H7 (cell line): ENCODE measurements around the gene RABGAP1L. TPM values are rescaled to one million over a fixed set of nuclear protein-coding genes. Genes with fewer than 3 reads are reported as not detected.
A peak's percentile ranks its signal among the peaks of the same experiment; 100 is the strongest.
"Not testable (repeated sequence)": the region's sequence is repeated elsewhere in the genome, so short reads cannot be mapped to it uniquely, and the experiment has no call there.

Experiments
- DNase-seq: peaks from one replicate; pipeline ENCODE4 v3.0.0; 2012
- H3K27me3 ChIP-seq: 2 replicates; pipeline ENCODE4 v1.6.0; 2011; ENCODE audit warnings: mild to moderate bottlenecking, low read length; ENCODE audit not compliant: control insufficient read depth, insufficient read depth
- H3K36me3 ChIP-seq: replicated peaks from 2 replicates; pipeline ENCODE4 v1.5.1; 2011; ENCODE audit warnings: low read length; ENCODE audit not compliant: control insufficient read depth, insufficient read depth
- H3K4me3 ChIP-seq: 2 replicates; pipeline ENCODE4 v1.5.1; 2011; ENCODE audit warnings: low read depth, mild to moderate bottlenecking, control low read depth, low read length, moderate library complexity; ENCODE audit not compliant: insufficient read depth
- total RNA-seq: library from RNA; depleted of rRNA; stranded (reverse); fragments of >200 nt; shearing (Covaris generic); gene quantifications from 2 replicates; pipeline ENCODE4 v1.2.3, GENCODE V29; 2014; rRNA removed

Gene RABGAP1L
- 31.9 and 57.9 TPM in 2 replicates for total RNA-seq

DNA sequence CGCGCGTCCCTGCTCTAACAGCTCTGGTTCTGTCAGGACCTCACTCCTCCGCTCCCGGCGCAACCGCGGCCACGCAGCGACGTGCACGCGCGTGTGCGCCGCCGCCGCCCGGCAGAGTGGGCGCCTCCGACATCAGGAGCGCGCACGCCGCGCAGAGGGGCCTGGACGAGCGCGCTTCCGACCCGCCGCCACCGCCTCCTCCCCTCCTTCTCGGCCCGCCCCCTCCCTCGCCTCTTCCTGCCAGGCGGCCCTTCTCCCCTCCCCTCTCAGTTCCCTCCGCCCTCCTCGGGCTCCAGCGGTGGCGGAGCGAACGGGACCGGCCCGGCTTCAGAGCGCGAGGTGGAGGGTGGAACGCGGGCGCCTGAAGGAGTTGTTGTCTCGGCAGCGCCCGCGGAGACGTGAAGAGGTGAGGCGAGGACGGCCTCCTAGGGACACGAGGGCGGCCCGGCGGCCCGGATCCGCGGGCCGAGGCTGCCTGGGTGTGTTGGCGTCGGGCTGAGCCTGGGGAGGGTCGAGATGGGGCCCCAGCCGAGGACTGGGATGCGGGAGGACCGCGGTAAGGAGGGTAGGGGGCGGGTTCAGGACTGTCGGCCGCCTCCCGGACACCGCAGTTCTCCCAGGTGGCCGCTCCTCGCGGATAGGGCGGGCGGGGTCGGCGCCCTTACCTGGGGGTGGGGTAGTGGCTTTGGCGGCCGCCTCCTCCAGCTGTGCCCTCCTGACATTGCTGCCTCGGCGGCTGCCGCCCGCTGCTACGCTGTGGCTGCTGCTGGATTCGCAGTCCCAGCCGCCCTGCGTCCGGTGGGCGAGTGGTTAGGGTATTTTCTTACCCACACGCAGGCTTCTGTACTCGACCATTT, at the start of gene RABGAP1L:
TSS of gene RABGAP1L (plus strand) at position 269 of the 857 bp plus-strand sequence.
- Histone ChIP-seq H3K27me3 (peaks cover 2% of the 10 kb centered on the region; the same call in 1 of the 2 replicates), H3K36me3 (no peaks in the 10 kb centered on the region), H3K4me3 (peak within 1 kb of the TSS; percentile 88)
- peak; percentile 96 for DNase-seq

DNA sequence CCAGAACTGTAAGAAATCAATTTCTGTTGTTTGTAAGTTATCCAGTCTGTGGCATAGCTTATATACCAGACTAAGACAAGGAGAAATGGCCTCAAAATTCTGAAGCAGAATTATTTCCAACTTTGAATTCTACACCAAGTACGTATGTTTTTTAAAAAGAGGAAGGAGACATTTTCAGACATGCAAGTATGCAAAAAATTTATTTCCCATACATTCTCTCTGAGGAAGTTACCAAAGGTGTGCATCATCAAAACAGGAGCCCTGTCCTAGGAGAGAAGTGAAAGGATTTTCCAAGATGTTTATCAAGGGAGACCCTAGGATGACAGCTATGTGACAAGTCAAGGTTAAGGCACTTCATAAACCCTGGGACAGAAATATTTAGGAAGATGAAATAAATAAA, 49.3 kb upstream of the RABGAP1L start:
- Histone ChIP-seq H3K27me3 (no peaks in the 10 kb centered on the region), H3K4me3 (no peak overlapping the region), H3K36me3 (no peaks in the 10 kb centered on the region)
- no peak for DNase-seq

DNA sequence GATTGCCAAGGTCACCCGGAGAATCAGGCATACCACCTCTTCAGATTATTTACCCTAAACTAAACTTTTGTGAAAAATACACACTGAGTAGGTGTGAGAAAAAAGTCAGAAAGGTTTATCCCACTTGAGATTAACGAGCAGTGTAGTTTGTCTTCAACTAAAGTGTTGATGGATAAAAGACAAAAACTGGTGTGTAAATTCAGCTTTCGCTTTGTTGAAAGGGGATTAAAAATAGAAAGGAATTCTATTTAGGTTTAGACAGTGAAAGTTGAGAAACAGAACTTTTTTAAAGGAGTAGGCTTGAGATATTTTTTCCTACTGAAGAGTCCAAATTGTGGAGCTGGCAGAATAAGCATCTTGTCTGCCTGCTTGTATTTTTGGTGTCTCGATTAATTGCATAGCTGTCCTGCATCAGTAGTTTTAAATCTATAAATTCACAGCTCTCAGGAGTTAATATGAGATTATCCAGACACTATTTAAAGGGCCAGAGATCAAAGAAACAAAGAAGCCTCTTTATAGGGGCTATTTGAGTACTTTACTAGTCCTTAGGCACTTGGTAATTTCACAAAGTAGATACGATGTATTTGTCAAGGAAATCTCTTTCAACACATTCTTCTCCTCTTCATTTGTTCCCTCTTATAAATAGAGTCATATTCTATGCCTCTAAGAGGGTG, 46.7 kb upstream of the RABGAP1L start:
- Histone ChIP-seq H3K27me3 (no peaks in the 10 kb centered on the region), H3K36me3 (no peaks in the 10 kb centered on the region), H3K4me3 (no peak overlapping the region)
- no peak for DNase-seq

DNA sequence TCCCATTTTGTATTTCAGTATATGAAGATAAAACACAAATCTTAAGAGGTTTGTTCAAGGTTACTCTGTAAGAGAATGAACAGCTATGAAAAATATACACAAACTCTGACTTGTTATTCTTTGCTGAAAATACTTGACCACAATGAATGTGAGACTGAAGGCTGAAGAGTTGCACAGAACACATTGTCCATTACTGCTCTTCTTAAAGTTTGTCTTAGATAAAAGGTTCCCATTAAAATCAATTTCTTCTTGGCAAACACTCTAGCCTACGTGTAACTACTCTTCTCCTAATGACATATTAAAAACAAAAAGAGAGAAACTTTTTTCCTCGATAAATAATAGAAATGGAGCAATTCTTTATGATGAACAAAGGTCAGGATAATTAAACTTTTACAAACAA, 45.2 kb upstream of the RABGAP1L start:
- no peak for DNase-seq
- Histone ChIP-seq H3K27me3 (no peaks in the 10 kb centered on the region), H3K4me3 (no peak overlapping the region), H3K36me3 (no peaks in the 10 kb centered on the region)

DNA sequence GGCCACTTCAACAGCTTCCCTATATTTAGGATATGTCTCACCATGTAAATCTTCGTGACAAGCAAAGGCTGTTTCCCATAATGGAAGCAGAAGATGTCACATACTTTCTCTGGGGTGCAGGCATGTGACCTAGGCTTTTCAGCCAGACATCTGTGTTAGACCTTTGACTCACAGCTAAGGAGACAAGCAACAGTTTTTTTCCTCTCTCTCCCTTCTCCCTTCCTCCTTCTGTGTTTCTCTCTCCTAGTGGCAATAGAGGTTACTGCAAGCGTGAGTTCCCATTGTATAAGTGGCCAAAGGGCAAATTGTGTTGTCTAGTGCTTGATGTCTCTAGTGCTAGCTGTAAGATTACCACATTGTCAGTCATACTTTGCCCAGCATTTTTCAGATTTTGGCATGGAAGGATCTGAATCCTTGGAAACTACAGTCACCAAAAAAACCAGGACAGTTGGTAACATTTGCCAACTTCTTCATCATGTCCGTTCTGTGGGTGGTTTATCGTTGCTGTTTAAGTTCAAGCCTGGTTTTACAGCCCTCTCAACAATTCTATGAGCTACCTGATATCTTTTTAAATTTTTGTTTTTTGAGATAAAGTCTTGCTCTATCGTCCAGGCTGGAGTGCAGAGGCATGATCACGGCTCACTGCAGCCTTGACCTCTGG, 44.4 kb upstream of the RABGAP1L start:
- H3K27me3 ChIP-seq, result no peaks in the 10 kb centered on the region
- DNase-seq, result peak; percentile 29

DNA sequence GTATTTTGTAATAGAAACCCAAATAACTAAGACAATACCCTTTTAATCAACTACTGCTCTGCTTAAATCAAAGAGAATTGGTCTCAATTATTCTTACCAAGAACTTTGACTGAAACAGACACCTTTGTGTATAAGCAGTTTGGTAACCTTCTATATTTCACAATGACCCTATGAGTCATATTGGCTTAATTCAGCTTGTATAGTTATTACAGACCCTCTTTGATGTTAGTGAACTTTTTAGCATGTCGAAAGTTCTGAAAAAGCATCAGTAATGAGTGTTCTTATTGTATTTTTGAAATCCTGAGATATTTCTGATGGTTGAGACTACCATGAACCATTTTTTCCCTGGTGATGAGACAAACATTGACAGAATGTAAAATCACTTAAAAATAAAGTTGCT, 43.3 kb upstream of the RABGAP1L start:
- Histone ChIP-seq H3K4me3 (no peak overlapping the region), H3K27me3 (no peaks in the 10 kb centered on the region)
- DNase-seq, result no peak

More for the DNA sequence above, 44.4 kb upstream of the RABGAP1L start:
- no peak overlapping the region for H3K4me3 ChIP-seq
- no peaks in the 10 kb centered on the region for H3K36me3 ChIP-seq

DNA sequence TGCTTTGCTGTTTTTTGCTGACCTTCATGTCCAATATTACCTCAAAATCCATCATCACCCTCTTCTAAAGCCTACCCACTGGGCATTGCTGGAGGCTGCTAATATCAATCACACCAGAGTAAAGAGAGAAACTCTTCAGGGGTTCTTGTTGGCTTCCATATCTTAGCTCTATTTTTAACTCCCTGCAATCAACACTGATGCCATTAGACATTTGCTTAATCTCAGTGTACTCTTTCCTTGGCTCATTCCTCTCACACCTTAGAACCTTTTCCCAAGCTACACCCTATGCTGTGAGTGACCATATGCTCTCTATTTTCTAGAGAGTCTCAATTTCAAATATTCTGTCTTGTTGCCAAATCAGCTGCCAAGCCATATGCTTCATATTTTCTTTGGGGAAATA, 40.6 kb upstream of the RABGAP1L start:
- H3K27me3 ChIP-seq, result no peaks in the 10 kb centered on the region
- H3K36me3 ChIP-seq, result no peaks in the 10 kb centered on the region
- no peak overlapping the region for H3K4me3 ChIP-seq
- DNase-seq, result no peak

More for the DNA sequence above, 43.3 kb upstream of the RABGAP1L start:
- no peaks in the 10 kb centered on the region for H3K36me3 ChIP-seq

DNA sequence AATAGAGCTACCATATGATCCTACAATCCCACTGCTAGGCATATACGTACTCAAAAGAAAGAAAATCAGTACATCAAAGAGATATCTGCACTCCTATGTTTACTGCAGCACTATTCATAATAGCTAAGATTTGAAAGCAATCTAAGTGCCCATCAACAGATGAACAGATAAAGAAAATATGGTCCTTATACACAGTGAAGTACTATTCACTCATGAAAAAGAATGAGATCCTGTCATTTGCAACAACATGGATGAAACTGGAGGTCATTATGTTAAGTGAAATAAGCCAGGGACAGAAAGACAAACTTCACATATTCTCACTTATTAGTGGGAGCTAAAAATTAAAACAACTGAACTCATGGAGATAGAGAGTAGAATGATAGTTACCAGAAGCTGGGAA, 37.0 kb upstream of the RABGAP1L start:
- not testable (repeated sequence) for H3K36me3 ChIP-seq, H3K4me3 ChIP-seq, DNase-seq, H3K27me3 ChIP-seq

DNA sequence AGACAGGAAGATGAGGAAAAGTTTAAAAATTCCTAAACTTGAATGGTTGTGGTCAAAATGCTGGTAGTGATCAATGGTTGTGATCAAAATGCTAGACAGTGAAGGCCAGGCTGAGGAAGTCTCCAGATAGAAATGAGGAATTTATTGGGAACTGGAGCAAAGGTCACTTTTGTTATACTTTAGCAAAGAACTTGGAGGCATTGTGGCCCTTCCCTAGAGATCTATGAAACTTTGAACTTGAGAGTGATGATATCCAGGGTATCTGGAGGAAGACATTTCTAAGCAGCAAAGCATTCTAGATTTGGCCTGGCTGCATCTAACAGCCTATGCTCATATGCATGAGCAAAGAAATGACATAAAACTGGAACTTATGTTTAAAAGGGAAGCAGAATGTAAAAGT, 35.5 kb upstream of the RABGAP1L start:
- no peaks in the 10 kb centered on the region for H3K36me3 ChIP-seq
- DNase-seq, result no peak
- no peak overlapping the region for H3K4me3 ChIP-seq
- H3K27me3 ChIP-seq, result no peaks in the 10 kb centered on the region

DNA sequence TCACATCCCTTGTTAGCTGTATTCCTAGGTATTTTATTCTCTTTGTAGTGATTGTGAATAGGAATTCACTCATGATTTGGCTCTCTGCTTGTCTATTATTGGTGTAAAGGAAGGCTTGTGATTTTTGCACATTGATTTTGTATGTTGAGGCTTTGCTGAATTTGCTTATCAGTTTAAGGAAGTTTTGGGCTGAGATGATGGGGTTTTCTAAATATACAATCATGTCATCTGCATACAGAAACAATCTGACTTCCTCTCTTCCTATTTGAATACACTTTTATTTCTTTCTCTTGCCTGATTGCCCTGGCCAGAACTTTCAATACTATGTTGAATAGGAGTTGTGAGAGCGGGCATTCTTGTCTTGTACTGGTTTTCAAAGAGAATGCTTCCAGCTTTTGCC, 32.1 kb upstream of the RABGAP1L start:
- H3K27me3 ChIP-seq, H3K36me3 ChIP-seq, DNase-seq, H3K4me3 ChIP-seq: not testable (repeated sequence)

DNA sequence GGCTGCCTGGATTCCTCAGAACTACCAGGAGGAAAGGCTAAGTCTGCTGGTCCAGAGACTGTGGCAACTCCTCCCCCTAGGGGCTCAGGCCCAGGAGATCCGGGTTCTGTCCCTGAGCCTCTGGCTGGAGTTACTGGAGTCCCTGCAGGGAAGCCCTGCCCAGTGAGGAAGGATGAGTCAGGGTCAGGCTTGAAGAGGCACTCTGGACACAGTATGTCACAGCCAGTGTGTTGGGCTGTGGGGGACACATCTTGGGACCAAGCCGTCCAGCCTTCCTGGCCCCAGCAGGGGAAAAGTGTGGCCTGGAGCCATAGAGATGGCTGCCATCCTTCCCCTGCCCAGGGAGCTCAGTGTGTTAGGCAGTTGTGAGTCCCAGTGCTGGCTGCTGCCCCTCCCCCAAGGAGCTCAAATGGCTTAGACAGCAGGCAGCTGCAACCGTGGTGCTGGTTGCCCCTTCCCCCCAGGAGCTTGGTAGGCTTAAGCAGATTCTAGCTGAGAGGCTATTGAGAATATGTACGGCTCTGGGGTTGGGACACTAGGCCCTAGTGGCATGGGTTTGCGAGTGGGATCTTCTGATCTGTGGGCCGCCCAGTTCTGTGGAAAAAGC, 28.2 kb upstream of the RABGAP1L start:
- DNase-seq, result no peak
- Histone ChIP-seq H3K4me3 (no peak overlapping the region), H3K36me3 (no peaks in the 10 kb centered on the region), H3K27me3 (no peaks in the 10 kb centered on the region)

DNA sequence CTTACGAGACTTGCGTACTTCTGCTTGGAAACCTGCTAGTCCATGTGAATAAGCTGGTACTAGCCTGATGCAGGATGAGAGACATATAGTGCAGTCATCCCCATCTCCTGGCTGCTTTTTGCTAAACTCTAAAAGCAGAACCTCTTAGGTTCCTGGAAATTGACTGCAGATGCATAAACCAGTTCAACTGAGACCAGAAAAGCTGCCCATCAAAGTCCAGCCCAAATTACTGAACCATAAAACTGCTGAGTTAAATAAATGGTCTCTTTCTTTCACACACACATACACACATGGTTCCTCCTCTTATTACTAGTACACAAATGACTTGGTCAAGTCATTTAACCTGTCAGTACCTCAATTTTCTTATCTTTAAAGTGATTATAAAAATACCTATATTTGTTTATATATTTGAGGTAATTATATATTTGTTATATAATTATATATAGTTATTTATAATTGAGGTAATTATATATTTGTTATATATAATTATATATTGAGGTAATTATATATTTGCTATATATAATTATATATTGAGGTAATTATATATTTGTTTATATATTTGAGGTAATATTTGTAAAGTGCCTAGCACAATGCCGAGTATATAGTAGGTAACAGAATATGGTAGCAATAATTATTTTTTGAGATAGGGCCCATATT, 25.2 kb upstream of the RABGAP1L start:
- H3K4me3 ChIP-seq, result no peak overlapping the region
- DNase-seq, result no peak
- H3K36me3 ChIP-seq, result no peaks in the 10 kb centered on the region
- H3K27me3 ChIP-seq, result no peaks in the 10 kb centered on the region

DNA sequence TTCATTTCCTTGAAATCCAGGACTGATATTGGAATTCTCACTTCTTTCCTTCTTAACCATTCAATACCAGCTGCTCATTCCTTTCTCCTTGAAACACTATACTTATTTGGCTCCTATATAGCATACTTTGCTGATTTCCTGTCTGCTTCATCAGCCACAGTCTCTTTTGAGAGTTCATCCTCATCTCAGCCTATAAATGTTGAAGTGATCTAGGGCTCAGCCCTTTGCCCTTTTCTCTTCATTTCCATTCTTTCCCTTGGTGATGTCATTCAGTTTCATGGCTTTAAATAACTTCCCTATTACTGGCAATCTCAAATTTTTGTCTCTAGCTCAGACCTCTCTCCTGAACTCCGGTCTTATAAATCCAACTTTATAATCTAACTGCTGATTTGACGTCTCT, 24.1 kb upstream of the RABGAP1L start:
- Histone ChIP-seq H3K36me3 (no peaks in the 10 kb centered on the region), H3K4me3 (no peak overlapping the region), H3K27me3 (no peaks in the 10 kb centered on the region)
- no peak for DNase-seq

DNA sequence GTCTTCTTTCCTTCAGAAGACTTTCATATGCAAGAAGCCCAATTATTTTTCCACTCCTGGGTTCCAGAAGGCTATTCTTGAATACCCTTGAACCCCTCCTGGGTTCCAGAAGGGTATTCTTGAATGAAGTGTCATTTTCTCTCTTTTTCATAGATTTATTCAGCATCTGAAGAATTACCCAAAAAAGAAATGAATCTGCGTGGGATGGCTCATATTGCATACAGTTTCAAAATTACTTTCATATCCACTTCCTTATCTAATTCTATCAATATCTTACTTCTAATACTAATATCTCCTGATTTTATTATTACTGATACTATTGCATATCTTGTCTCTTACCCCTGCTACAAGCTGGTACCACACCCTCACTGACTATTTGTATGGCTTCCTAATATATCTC, 22.6 kb upstream of the RABGAP1L start:
- Histone ChIP-seq H3K27me3 (no peaks in the 10 kb centered on the region), H3K4me3 (no peak overlapping the region), H3K36me3 (no peaks in the 10 kb centered on the region)
- no peak for DNase-seq
